ENCODE measurements around the gene ZFP92.
"Not testable (repeated sequence)": the region's sequence is repeated elsewhere in the genome, so short reads cannot be mapped to it uniquely, and the experiment has no call there.

ZFP92 gene

GRCh38 chrX:153404333-153404732 is 6.9 kb upstream of the ZFP92 start:
- not testable (repeated sequence) for H2BK5ac ChIP-seq (ENCODE audit: low read depth, low read length, poor library complexity); H2BK12ac ChIP-seq (ENCODE audit: low read length); H3K9ac ChIP-seq (ENCODE audit: low read length); DNase-seq; H3K4me1 ChIP-seq (ENCODE audit: control insufficient read depth in 1 of 2, insufficient read depth in 2 of 2, low read length in 2 of 2); H3K4me3 ChIP-seq (ENCODE audit: low read depth, low read length); H3K27me3 ChIP-seq (ENCODE audit: insufficient read depth, low read length); H3K4ac ChIP-seq (ENCODE audit: low read depth, low read length); H2AK5ac ChIP-seq (ENCODE audit: low read length); H3K79me1 ChIP-seq (ENCODE audit: low read length); H3K36me3 ChIP-seq (ENCODE audit: control insufficient read depth in 1 of 2, insufficient read depth in 2 of 2, low read length in 2 of 2); H4K8ac ChIP-seq (ENCODE audit: low read depth, low read length); H4K91ac ChIP-seq (ENCODE audit: low read depth, low read length); H3K4me2 ChIP-seq (ENCODE audit: low read length); H3K79me2 ChIP-seq (ENCODE audit: control insufficient read depth, insufficient read depth, low read length, poor library complexity); H3K9me3 ChIP-seq (ENCODE audit: insufficient read depth, low read depth, low read length); H3K27ac ChIP-seq (ENCODE audit: low read depth, low read length); H3K18ac ChIP-seq (ENCODE audit: low read length); H2BK120ac ChIP-seq (ENCODE audit: insufficient read depth, low read length, poor library complexity); H4K12ac ChIP-seq (ENCODE audit: low read depth, low read length); H2AFZ ChIP-seq (ENCODE audit: insufficient read depth, low read length, poor library complexity); H3K14ac ChIP-seq (ENCODE audit: low read length); H3K23ac ChIP-seq (ENCODE audit: low read length)
- no CpG with 5 or more reads among the region's 5 CpGs for WGBS (ENCODE audit: extremely low coverage, insufficient coverage, insufficient read length)

GRCh38 chrX:153405426-153405825 is 5.8 kb upstream of the ZFP92 start:
- Histone ChIP-seq H2BK5ac (ENCODE audit: low read depth, low read length, poor library complexity) (no peak overlapping the region), H3K9ac (ENCODE audit: low read length) (no peak overlapping the region), H2BK120ac (ENCODE audit: insufficient read depth, low read length, poor library complexity) (no peak overlapping the region), H3K4me2 (ENCODE audit: low read length) (no peak overlapping the region), H3K9me3 (ENCODE audit: insufficient read depth, low read depth, low read length) (no peaks in the 10 kb centered on the region), H2BK12ac (ENCODE audit: low read length) (no peak overlapping the region), H2AFZ (ENCODE audit: insufficient read depth, low read length, poor library complexity) (no peak overlapping the region), H4K12ac (ENCODE audit: low read depth, low read length) (no peak overlapping the region), H3K79me2 (ENCODE audit: control insufficient read depth, insufficient read depth, low read length, poor library complexity) (no peaks in the 10 kb centered on the region), H3K23ac (ENCODE audit: low read length) (no peak overlapping the region), H3K27me3 (ENCODE audit: insufficient read depth, low read length) (no peaks in the 10 kb centered on the region), H4K91ac (ENCODE audit: low read depth, low read length) (no peak overlapping the region), H3K4me3 (ENCODE audit: low read depth, low read length) (no peak overlapping the region), H3K14ac (ENCODE audit: low read length) (no peak overlapping the region), H3K18ac (ENCODE audit: low read length) (no peak overlapping the region), H3K36me3 (ENCODE audit: control insufficient read depth in 1 of 2, insufficient read depth in 2 of 2, low read length in 2 of 2) (no peaks in the 10 kb centered on the region), H3K79me1 (ENCODE audit: low read length) (no peaks in the 10 kb centered on the region), H4K8ac (ENCODE audit: low read depth, low read length) (no peak overlapping the region), H3K4ac (ENCODE audit: low read depth, low read length) (no peak overlapping the region), H2AK5ac (ENCODE audit: low read length) (no peak overlapping the region), H3K4me1 (ENCODE audit: control insufficient read depth in 1 of 2, insufficient read depth in 2 of 2, low read length in 2 of 2) (peaks cover 6 to 7% of the 10 kb centered on the region in 2 experiments), H3K27ac (ENCODE audit: low read depth, low read length) (no peak overlapping the region)
- WGBS (ENCODE audit: extremely low coverage, insufficient coverage, insufficient read length), result no CpG with 5 or more reads among the region's 5 CpGs
- no peak for DNase-seq

- Histone ChIP-seq H3K27me3 (ENCODE audit: insufficient read depth, low read length) (no peaks in the 10 kb centered on the region), H2AK5ac (ENCODE audit: low read length) (no peak overlapping the region), H3K4me2 (ENCODE audit: low read length) (no peak overlapping the region), H4K12ac (ENCODE audit: low read depth, low read length) (no peak overlapping the region), H3K23ac (ENCODE audit: low read length) (no peak overlapping the region), H2BK5ac (ENCODE audit: low read depth, low read length, poor library complexity) (no peak overlapping the region), H3K27ac (ENCODE audit: low read depth, low read length) (no peak overlapping the region), H3K9ac (ENCODE audit: low read length) (no peak overlapping the region), H2BK12ac (ENCODE audit: low read length) (no peak overlapping the region), H3K4ac (ENCODE audit: low read depth, low read length) (no peak overlapping the region), H2AFZ (ENCODE audit: insufficient read depth, low read length, poor library complexity) (no peak overlapping the region), H2BK120ac (ENCODE audit: insufficient read depth, low read length, poor library complexity) (no peak overlapping the region), H4K8ac (ENCODE audit: low read depth, low read length) (no peak overlapping the region), H3K9me3 (ENCODE audit: insufficient read depth, low read depth, low read length) (no peaks in the 10 kb centered on the region), H3K79me1 (ENCODE audit: low read length) (no peaks in the 10 kb centered on the region), H3K18ac (ENCODE audit: low read length) (no peak overlapping the region), H3K14ac (ENCODE audit: low read length) (no peak overlapping the region), H3K36me3 (ENCODE audit: control insufficient read depth in 1 of 2, insufficient read depth in 2 of 2, low read length in 2 of 2) (no peaks in the 10 kb centered on the region), H3K79me2 (ENCODE audit: control insufficient read depth, insufficient read depth, low read length, poor library complexity) (no peaks in the 10 kb centered on the region), H3K4me1 (ENCODE audit: control insufficient read depth in 1 of 2, insufficient read depth in 2 of 2, low read length in 2 of 2) (peaks cover 7 to 11% of the 10 kb centered on the region in 2 experiments), H3K4me3 (ENCODE audit: low read depth, low read length) (no peak overlapping the region), H4K91ac (ENCODE audit: low read depth, low read length) (no peak overlapping the region)
- no peak for DNase-seq
- WGBS (ENCODE audit: extremely low coverage, insufficient coverage, insufficient read length), result no CpG with 5 or more reads among the region's 9 CpGs
These were observed 5.3 kb upstream of the ZFP92 start for GRCh38 chrX:153406011-153406410.

GRCh38 chrX:153406903-153407302 is 4.4 kb upstream of the ZFP92 start:
- Histone ChIP-seq H3K23ac (ENCODE audit: low read length) (no peak overlapping the region), H2BK12ac (ENCODE audit: low read length) (no peak overlapping the region), H3K79me2 (ENCODE audit: control insufficient read depth, insufficient read depth, low read length, poor library complexity) (no peaks in the 10 kb centered on the region), H4K8ac (ENCODE audit: low read depth, low read length) (no peak overlapping the region), H3K4ac (ENCODE audit: low read depth, low read length) (no peak overlapping the region), H3K4me2 (ENCODE audit: low read length) (no peak overlapping the region), H4K91ac (ENCODE audit: low read depth, low read length) (no peak overlapping the region), H3K27me3 (ENCODE audit: insufficient read depth, low read length) (no peaks in the 10 kb centered on the region), H2BK5ac (ENCODE audit: low read depth, low read length, poor library complexity) (no peak overlapping the region), H4K12ac (ENCODE audit: low read depth, low read length) (no peak overlapping the region), H3K14ac (ENCODE audit: low read length) (no peak overlapping the region), H3K9ac (ENCODE audit: low read length) (no peak overlapping the region), H2BK120ac (ENCODE audit: insufficient read depth, low read length, poor library complexity) (no peak overlapping the region), H3K36me3 (ENCODE audit: control insufficient read depth in 1 of 2, insufficient read depth in 2 of 2, low read length in 2 of 2) (no peaks in the 10 kb centered on the region), H3K9me3 (ENCODE audit: insufficient read depth, low read depth, low read length) (no peaks in the 10 kb centered on the region), H2AFZ (ENCODE audit: insufficient read depth, low read length, poor library complexity) (no peak overlapping the region), H3K4me1 (ENCODE audit: control insufficient read depth in 1 of 2, insufficient read depth in 2 of 2, low read length in 2 of 2) (peaks cover 10 to 16% of the 10 kb centered on the region in 2 experiments), H3K4me3 (ENCODE audit: low read depth, low read length) (no peak overlapping the region), H3K27ac (ENCODE audit: low read depth, low read length) (no peak overlapping the region), H3K79me1 (ENCODE audit: low read length) (peaks cover 1% of the 10 kb centered on the region), H2AK5ac (ENCODE audit: low read length) (no peak overlapping the region), H3K18ac (ENCODE audit: low read length) (no peak overlapping the region)
- no peak for DNase-seq
- WGBS (ENCODE audit: extremely low coverage, insufficient coverage, insufficient read length), result no CpG with 5 or more reads among the region's 7 CpGs
